HepG2 (cell line): ENCODE measurements around the gene OLFM2. TPM values are rescaled to one million over a fixed set of nuclear protein-coding genes. Genes with fewer than 3 reads are reported as not detected.

Source experiments
- CHCHD3 ChIP-seq: sonication (generic); formaldehyde crosslinking; IDR thresholded peaks from 2 replicates; pipeline ENCODE4 v1.8.0; 2022; ENCODE audit warnings: mild to moderate bottlenecking, missing genetic modification reagents, moderate library complexity
- FOXO4 ChIP-seq: sonication (generic); formaldehyde crosslinking; conservative IDR thresholded peaks from 2 replicates; pipeline ENCODE4 v1.8.1; 2023; ENCODE audit warnings: missing genetic modification reagents
- HIVEP1 ChIP-seq: sonication (generic); formaldehyde crosslinking; IDR thresholded peaks from 2 replicates; pipeline ENCODE4 v1.4.0; 2020; ENCODE audit warnings: mild to moderate bottlenecking, missing genetic modification reagents
- KDM3A ChIP-seq: IDR thresholded peaks from 2 replicates; pipeline ENCODE4 v1.6.1; 2018; ENCODE audit warnings: low read depth, missing compliant biosample characterization
- LBX2 ChIP-seq: sonication (generic); formaldehyde crosslinking; IDR thresholded peaks from 2 replicates; pipeline ENCODE4 v1.5.0; 2020; ENCODE audit warnings: missing genetic modification reagents, mild to moderate bottlenecking, borderline replicate concordance
- MED8 ChIP-seq: sonication (generic); formaldehyde crosslinking; IDR thresholded peaks from 2 replicates; pipeline ENCODE4 v1.8.1; 2023; ENCODE audit warnings: mild to moderate bottlenecking, missing genetic modification reagents; ENCODE audit not compliant: insufficient replicate concordance
- NFYB ChIP-seq: sonication (generic); formaldehyde crosslinking; IDR thresholded peaks from 2 replicates; pipeline ENCODE4 v1.4.0; 2020; ENCODE audit warnings: missing genetic modification reagents
- PRDM15 ChIP-seq: sonication (generic); formaldehyde crosslinking; IDR thresholded peaks from 2 replicates; pipeline ENCODE4 v1.4.0; 2020; ENCODE audit warnings: missing genetic modification reagents
- REST ChIP-seq, 2 experiments: IDR thresholded peaks; 2 replicates each; pipeline ENCODE4 v1.6.1; 2011 to 2012; ENCODE audit warnings: low read length in 2 of 2, borderline replicate concordance in 1 of 2, low read depth in 1 of 2, mild to moderate bottlenecking in 1 of 2, moderate library complexity in 1 of 2
- SMAD1 ChIP-seq: sonication (generic); formaldehyde crosslinking; IDR thresholded peaks from 2 replicates; pipeline ENCODE4 v1.4.0; 2020; ENCODE audit warnings: missing genetic modification reagents, low read depth, mild to moderate bottlenecking, borderline replicate concordance
- SUZ12 ChIP-seq: fragments of 150-350 bp; IDR thresholded peaks from 2 replicates; pipeline ENCODE4 v1.6.1; 2014; ENCODE audit warnings: low read depth, low read length
- TFDP2 ChIP-seq: sonication (generic); formaldehyde crosslinking; IDR thresholded peaks from 2 replicates; pipeline ENCODE4 v1.4.0; 2020; ENCODE audit warnings: missing genetic modification reagents
- ZBTB38 ChIP-seq: sonication (generic); formaldehyde crosslinking; IDR thresholded peaks from 2 replicates; pipeline ENCODE4 v1.5.1; 2020; ENCODE audit warnings: mild to moderate bottlenecking, missing genetic modification reagents
- ZFP36L2 ChIP-seq: sonication (generic); formaldehyde crosslinking; IDR thresholded peaks from 2 replicates; pipeline ENCODE4 v1.4.0; 2020; ENCODE audit warnings: missing genetic modification reagents
- ZNF17 ChIP-seq: sonication (generic); formaldehyde crosslinking; IDR thresholded peaks from 2 replicates; pipeline ENCODE4 v1.5.0; 2020; ENCODE audit warnings: mild to moderate bottlenecking, missing genetic modification reagents
- ZNF709 ChIP-seq: sonication (generic); formaldehyde crosslinking; IDR thresholded peaks from 2 replicates; pipeline ENCODE4 v1.5.0; 2020; ENCODE audit warnings: mild to moderate bottlenecking, missing genetic modification reagents
- ZNF878 ChIP-seq: sonication (generic); formaldehyde crosslinking; IDR thresholded peaks from 2 replicates; pipeline ENCODE4 v1.8.1; 2023; ENCODE audit warnings: mild to moderate bottlenecking, missing genetic modification reagents, moderate library complexity
- polyA plus RNA-seq, 8 experiments: library from polyadenylated mRNA; depleted of rRNA in 3 of 8; stranded (reverse) in 7 of 8; unstranded in 1 of 8; fragments of >200 nt; fragmentation: Illumina TruSeq in 4 of 8; extraction: Trizol in 4 of 8; gene quantifications; 2 replicates each; pipeline versions ENCODE4 v1.2.1 to v1.2.3, GENCODE V29; 2011 to 2016; ENCODE audit warnings: low read depth in 4 of 8, missing spikeins in 1 of 8, mixed read lengths in 1 of 8; ENCODE audit not compliant: insufficient read depth in 1 of 8
- total RNA-seq, 5 experiments: library from RNA; depleted of rRNA; stranded (reverse); fragments of >200 nt; fragmentation: Illumina TruSeq; extraction: Trizol; gene quantifications; 2 replicates each; pipeline ENCODE4 v1.2.3, GENCODE V29; 2016; ENCODE audit warnings: low read depth in 1 of 5

Gene OLFM2
- total and polyA plus RNA-seq, 2 of the 13 experiments (the other 11 are each of a cell fraction or from before 2014, with no cell fraction given), result 0.20 to 0.51 TPM

GRCh38 chr19:9827289-9828238, 108.8 kb downstream of the OLFM2 start, which contains the start of gene UBL5 (continued):
- no peak for TF ChIP-seq ZFP36L2 (CRISPR knock-in tag)
- no peak for TF ChIP-seq LBX2
- TF ChIP-seq HIVEP1, result peak; percentile 56
- 0 out of 2 replicates have a peak, but pooled peaks have one; percentile 78 for TF ChIP-seq FOXO4 (CRISPR knock-in tag)
- TF ChIP-seq MED8, result peak; percentile 55
- TF ChIP-seq ZNF17 (CRISPR knock-in tag), result no peak
- TF ChIP-seq NFYB (CRISPR knock-in tag), result 0 out of 2 replicates have a peak, but pooled peaks have one; percentile 22
- TF ChIP-seq SMAD1 (CRISPR knock-in tag), result no peak
- no peak for TF ChIP-seq REST (IDR thresholded peaks at IDR 0.05; ENCODE audit: borderline replicate concordance in 1 of 2, low read depth in 1 of 2, low read length in 2 of 2)
- TF ChIP-seq TFDP2 (CRISPR knock-in tag), result peak; percentile 70
- peak; percentile 78 for TF ChIP-seq ZNF709 (CRISPR knock-in tag)
- 0 out of 2 replicates have a peak, but pooled peaks have one; percentile 60 for TF ChIP-seq ZNF878 (CRISPR knock-in tag)
- no peak for TF ChIP-seq CHCHD3
- no peak; the same call in 1 of the 2 replicates for TF ChIP-seq ZBTB38 (CRISPR knock-in tag)
- TF ChIP-seq KDM3A (CRISPR knock-in tag), result 0 out of 2 replicates have a peak, but pooled peaks have one; percentile 63
- no peak for TF ChIP-seq PRDM15
- TF ChIP-seq SUZ12, result no peak
